AG04449 (cell line): ENCODE measurements around the gene NOL4L.

Source experiments
- CTCF ChIA-PET: fragments of 350-600 bp; formaldehyde crosslinking; extraction: SDS; loops from one replicate; lab custom pipeline; 2021; ENCODE audit warnings: antibody characterized with exemption; lab: Yijun Ruan, JAX
- POLR2A ChIA-PET: fragments of 400-600, 350-600 bp; formaldehyde crosslinking; extraction: SDS; loops from one replicate; lab custom pipeline; 2020; ENCODE audit warnings: antibody characterized with exemption, inconsistent platforms; lab: Yijun Ruan, JAX
- DNase-seq: peaks from one replicate; pipeline ENCODE4 v3.0.0-alpha.2; 2010; ENCODE audit warnings: low read depth, low spot score
- H3K4me3 ChIP-seq: 2 replicates; pipeline ENCODE4 v1.5.1; 2011; ENCODE audit warnings: low read depth, mild to moderate bottlenecking, control low read depth, low read length
- CTCF ChIP-seq: IDR thresholded peaks from one replicate; pipeline ENCODE4 v1.5.1; 2011; ENCODE audit warnings: mild to moderate bottlenecking, moderate library complexity, low read length, control low read depth, inconsistent platforms; ENCODE audit not compliant: insufficient read depth; ENCODE audit errors: missing control alignments

NOL4L gene

GRCh38 chr20:32443386-32443974 lies 141.7 kb downstream of the NOL4L start:
- CTCF ChIA-PET: interaction anchor here (1.4 to 7.2 kb wide), 2 partner anchors 13 to 25 kb away, joined by 3 to 50 read pairs; no protein-coding TSS in a partner anchor
- H3K4me3 ChIP-seq: no peak overlapping the region
- DNase-seq: no peak
- TF ChIP-seq CTCF: no peak
- POLR2A ChIA-PET: no interaction called here

GRCh38 chr20:32442630-32443373 lies 142.3 kb downstream of the NOL4L start:
- DNase-seq: no peak
- no peak for TF ChIP-seq CTCF
- POLR2A ChIA-PET: no interaction called here
- CTCF ChIA-PET: interaction anchor here (1.4 to 7.2 kb wide), 2 partner anchors 14 to 25 kb away, joined by 3 to 50 read pairs; no protein-coding TSS in a partner anchor
- H3K4me3 ChIP-seq: no peak overlapping the region

GRCh38 chr20:32441638-32442037 lies 143.5 kb downstream of the NOL4L start:
- CTCF ChIA-PET: interaction anchor here (1.1 to 3.1 kb wide), 2 partner anchors 9 to 15 kb away, joined by 4 to 14 read pairs; no protein-coding TSS in a partner anchor
- no peak for DNase-seq
- POLR2A ChIA-PET: no interaction called here
- TF ChIP-seq CTCF: no peak
- H3K4me3 ChIP-seq: no peak overlapping the region

GRCh38 chr20:32440758-32441078 lies 144.4 kb downstream of the NOL4L start:
- H3K4me3 ChIP-seq: no peak overlapping the region
- DNase-seq: no peak
- POLR2A ChIA-PET: no interaction called here
- no peak for TF ChIP-seq CTCF
- CTCF ChIA-PET: interaction anchor here (1.1 to 3.1 kb wide), 2 partner anchors 8 to 16 kb away, joined by 4 to 14 read pairs; no protein-coding TSS in a partner anchor

- ChIA-PET CTCF (interaction anchor here (3.1 kb wide), 1 partner anchor 17 kb away, joined by 14 read pairs; no protein-coding TSS in a partner anchor), POLR2A (interaction anchor here (1.1 kb wide), 1 partner anchor 82 kb away, joined by 3 read pairs; the partner anchor contains the start of gene ASXL1)
- no peak overlapping the region for H3K4me3 ChIP-seq
- DNase-seq: no peak
- no peak for TF ChIP-seq CTCF
Observed at GRCh38 chr20:32440069-32440757, 144.9 kb downstream of the NOL4L start.
